Stomach (tissue), 9 donors: ENCODE measurements around the gene GNA14. TPM values are rescaled to one million over a fixed set of nuclear protein-coding genes. Genes with fewer than 3 reads are reported as not detected.

Experiments used
- DNase-seq, 2 donors: peaks; one replicate each; pipeline versions ENCODE4 v3.0.0 to v3.0.0-alpha.2; 2013 to 2019
- H3K27ac ChIP-seq, 5 donors: fragments of 200-600 bp in 4 of 5; sonication (generic) in 4 of 5; one replicate each; pipeline ENCODE4 v1.5.1; 2013 to 2019; ENCODE audit warnings: mild to moderate bottlenecking in 1 of 5, moderate library complexity in 1 of 5
- H3K27me3 ChIP-seq, 3 donors: fragments of 200-600 bp; sonication (generic); one replicate each; pipeline ENCODE4 v1.5.1; 2017 to 2019; ENCODE audit warnings: mixed run types in 1 of 3
- H3K36me3 ChIP-seq, 4 donors: fragments of 200-600 bp; sonication (generic); 1 replicate in 3 of 4; 2 replicates in 1 of 4; pipeline ENCODE4 v1.5.1; 2016 to 2019
- H3K4me1 ChIP-seq, 4 donors: fragments of 200-600 bp; sonication (generic); one replicate each; pipeline ENCODE4 v1.5.1; 2016 to 2019
- H3K4me3 ChIP-seq, 4 donors: fragments of 200-600 bp; sonication (generic) in 3 of 4; one replicate each; pipeline ENCODE4 v1.5.1; 2016 to 2019; ENCODE audit warnings: mild to moderate bottlenecking in 1 of 4
- H3K9me3 ChIP-seq, 4 donors: fragments of 200-600 bp; sonication (generic); one replicate each; pipeline ENCODE4 v1.5.1; 2016 to 2019
- EP300 ChIP-seq: sonication (generic); formaldehyde crosslinking; IDR thresholded peaks from one replicate; pipeline ENCODE4 v1.6.1; 2017; ENCODE audit warnings: antibody characterized with exemption
- POLR2A ChIP-seq, 4 donors: fragments of 450-650 bp; IDR thresholded peaks; one replicate each; pipeline ENCODE4 v1.6.1; 2016; ENCODE audit warnings: antibody characterized with exemption in 4 of 4, control low read depth in 2 of 4, mild to moderate bottlenecking in 1 of 4, moderate library complexity in 1 of 4
- POLR2AphosphoS5 ChIP-seq, 3 donors: sonication (generic); formaldehyde crosslinking; IDR thresholded peaks; one replicate each; pipeline ENCODE4 v1.6.1; 2016; ENCODE audit warnings: antibody characterized with exemption in 3 of 3
- WGBS, 5 donors: extraction: QIAGEN DNeasy Blood & Tissue Kit in 3 of 5; methylation state at CpG; one replicate each; pipeline versions ENCODE4 v1.1.5 to v1.1.7; 2013 to 2018; 5-methylcytosine and 5-hydroxymethylcytosine counted together
- intact Hi-C: fragments of 100-400 bp; cut with DNase I; formaldehyde crosslinking; loops from one replicate; pipeline ENCODE4 v1.15.1; 2023; ENCODE audit warnings: low total_unique reads
- polyA plus RNA-seq, 3 donors: library from polyadenylated mRNA; stranded (reverse); fragments of 200-250 nt; gene quantifications; one replicate each; pipeline ENCODE4 v1.2.3, GENCODE V29; 2013
- total RNA-seq, 5 donors: library from RNA; depleted of rRNA; stranded (reverse); fragments of >200 nt; gene quantifications; one replicate each; pipeline versions ENCODE4 v1.1.0 to v1.2.3, GENCODE V29; 2014 to 2016
- TF ChIP-seq, protein P1 (sequence below), 7 experiments: fragments of 450-650 bp in 4 of 7; fragments of 200-600 bp in 3 of 7; sonication (generic) in 3 of 7; IDR thresholded peaks; one replicate each; pipeline ENCODE4 v1.5.1; 2016 to 2019; ENCODE audit warnings: antibody characterized with exemption in 7 of 7, control low read depth in 2 of 7, mild to moderate bottlenecking in 1 of 7
- donor health status: healthy with polysubstance abuse.
- donor health status: Bipolar disorder and iron deficiency.
- donor health status: healthy.

Gene GNA14
- total and polyA plus RNA-seq, 8 donors = 0.46 to 12.5 (median 1.3) TPM; not detected in 1

DNA sequence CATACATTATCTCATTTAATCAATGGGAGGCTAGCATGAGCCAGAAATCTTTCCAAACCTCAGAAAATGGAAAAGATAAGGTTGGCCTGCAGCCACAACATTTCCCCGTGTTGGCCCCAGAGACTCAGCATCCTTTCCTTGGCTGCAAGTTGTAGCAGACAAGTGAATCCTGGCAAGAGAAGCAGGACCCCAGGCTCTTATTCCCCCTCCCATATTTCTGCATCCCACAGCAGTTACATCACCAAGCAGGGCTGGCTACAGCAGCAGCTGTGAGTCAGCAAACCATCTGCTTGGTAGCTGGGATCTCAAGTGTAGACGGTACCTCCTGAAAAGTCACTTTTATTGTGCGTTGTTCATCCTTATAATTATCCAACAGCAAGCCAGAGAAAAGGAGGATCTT lies 212.4 kb downstream of the GNA14 start:
- WGBS, 5 donors = 60 to 68% (median 67%) methylated on average over 3 of the region's 3 CpGs
- no peak overlapping the region for H3K27ac ChIP-seq
- intact Hi-C loops = loop anchor here (10.0 kb wide), 1 partner anchor 319 kb away; no protein-coding TSS in a partner anchor
- H3K4me1 ChIP-seq = peaks cover 0 to 19% (median 2%) of the 10 kb centered on the region in 4 donors
- TF ChIP-seq POLR2A (IDR thresholded peaks at IDR 0.05) (no peak), EP300 (no peak)
- TF ChIP-seq, protein P1, sequence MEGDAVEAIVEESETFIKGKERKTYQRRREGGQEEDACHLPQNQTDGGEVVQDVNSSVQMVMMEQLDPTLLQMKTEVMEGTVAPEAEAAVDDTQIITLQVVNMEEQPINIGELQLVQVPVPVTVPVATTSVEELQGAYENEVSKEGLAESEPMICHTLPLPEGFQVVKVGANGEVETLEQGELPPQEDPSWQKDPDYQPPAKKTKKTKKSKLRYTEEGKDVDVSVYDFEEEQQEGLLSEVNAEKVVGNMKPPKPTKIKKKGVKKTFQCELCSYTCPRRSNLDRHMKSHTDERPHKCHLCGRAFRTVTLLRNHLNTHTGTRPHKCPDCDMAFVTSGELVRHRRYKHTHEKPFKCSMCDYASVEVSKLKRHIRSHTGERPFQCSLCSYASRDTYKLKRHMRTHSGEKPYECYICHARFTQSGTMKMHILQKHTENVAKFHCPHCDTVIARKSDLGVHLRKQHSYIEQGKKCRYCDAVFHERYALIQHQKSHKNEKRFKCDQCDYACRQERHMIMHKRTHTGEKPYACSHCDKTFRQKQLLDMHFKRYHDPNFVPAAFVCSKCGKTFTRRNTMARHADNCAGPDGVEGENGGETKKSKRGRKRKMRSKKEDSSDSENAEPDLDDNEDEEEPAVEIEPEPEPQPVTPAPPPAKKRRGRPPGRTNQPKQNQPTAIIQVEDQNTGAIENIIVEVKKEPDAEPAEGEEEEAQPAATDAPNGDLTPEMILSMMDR (IDR thresholded peaks at IDR 0.05) = no peak
- H3K36me3 ChIP-seq = no peaks in the 10 kb centered on the region
- H3K27me3 ChIP-seq = no peaks in the 10 kb centered on the region
- H3K9me3 ChIP-seq = no peaks in the 10 kb centered on the region
- H3K4me3 ChIP-seq = no peak overlapping the region
- DNase-seq = peak in 1 of 2 donors; percentile 62

DNA sequence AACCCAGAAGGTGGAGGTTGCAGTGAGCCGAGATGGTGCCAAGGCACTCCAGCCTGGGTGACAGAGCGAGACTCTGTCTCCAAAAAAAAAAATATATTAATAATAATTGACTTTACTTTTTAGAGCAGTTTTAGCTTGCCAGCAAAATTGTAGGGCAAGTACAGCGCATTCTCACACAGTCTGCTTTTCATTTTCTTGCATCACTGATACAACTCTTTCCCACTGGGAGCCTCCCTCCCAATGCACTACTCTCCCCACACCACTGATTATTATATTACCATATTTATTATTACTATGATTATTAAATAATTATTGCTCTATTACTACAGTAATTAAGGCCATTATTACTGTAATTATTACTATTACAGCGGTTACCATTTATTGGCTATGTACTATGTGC lies 212.8 kb downstream of the GNA14 start:
- Histone ChIP-seq H3K27me3 (no peaks in the 10 kb centered on the region), H3K36me3 (no peaks in the 10 kb centered on the region), H3K4me1 (peaks cover 0 to 19% (median 2%) of the 10 kb centered on the region in 4 donors), H3K27ac (no peak overlapping the region), H3K4me3 (no peak overlapping the region), H3K9me3 (no peaks in the 10 kb centered on the region)
- no peak for TF ChIP-seq POLR2A (IDR thresholded peaks at IDR 0.05)
- WGBS, 5 donors = 89 to 97% (median 94%) methylated on average over 4 of the region's 4 CpGs
- intact Hi-C loops = loop anchor here (10.0 kb wide), 1 partner anchor 320 kb away; no protein-coding TSS in a partner anchor
- DNase-seq = no peak

DNA sequence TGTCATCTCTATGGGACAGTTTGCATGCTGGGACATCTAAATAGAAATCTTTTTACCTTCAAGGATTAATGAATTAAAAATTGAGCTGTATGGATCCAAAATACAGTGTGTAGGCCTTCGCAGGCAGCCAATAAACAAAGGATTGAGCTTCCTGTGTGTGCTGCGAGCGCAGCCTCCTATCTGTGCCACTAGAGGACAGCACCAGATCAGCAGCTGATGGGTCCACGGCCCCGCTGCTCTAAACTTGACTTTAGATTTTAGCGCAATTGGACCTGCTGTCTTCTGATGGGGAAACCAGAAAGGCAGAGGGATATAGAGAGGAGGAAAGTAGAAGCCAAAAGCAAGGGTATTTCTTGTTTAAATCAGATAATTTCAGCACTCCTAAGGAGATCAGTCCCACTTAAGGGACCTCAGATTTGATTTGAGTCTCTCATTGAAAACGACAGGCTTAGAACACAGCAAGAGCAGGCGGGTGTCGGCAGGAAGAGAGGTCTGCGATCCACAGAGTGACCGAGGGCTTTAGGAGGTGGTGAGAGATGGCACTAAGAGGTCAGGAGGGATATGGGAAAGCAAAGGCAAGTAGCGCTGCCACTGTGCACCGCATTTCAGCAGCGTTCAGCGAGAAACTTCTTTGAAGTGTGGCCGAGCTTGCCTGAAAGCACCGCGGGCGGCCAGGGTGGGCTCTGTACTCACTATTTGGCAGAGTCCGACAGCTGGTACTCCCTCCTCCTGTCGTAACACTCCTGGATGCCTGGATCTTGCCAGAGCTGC lies 214.3 kb downstream of the GNA14 start:
- Histone ChIP-seq H3K9me3 (no peaks in the 10 kb centered on the region), H3K4me1 (peaks cover 0 to 14% (median 0%) of the 10 kb centered on the region in 4 donors), H3K27ac (no peak overlapping the region), H3K36me3 (no peaks in the 10 kb centered on the region), H3K27me3 (no peaks in the 10 kb centered on the region), H3K4me3 (no peak overlapping the region)
- TF ChIP-seq, protein P1 (IDR thresholded peaks at IDR 0.05) = peak in 5 of 7 experiments; percentile 67 to 89 (median 83)
- no peak for TF ChIP-seq POLR2A (IDR thresholded peaks at IDR 0.05)
- TF ChIP-seq POLR2AphosphoS5 (IDR thresholded peaks at IDR 0.05) = no peak
- TF ChIP-seq EP300 = no peak
- WGBS, 5 donors = 61 to 67% (median 63%) methylated on average over 21 of the region's 21 CpGs
- intact Hi-C loops = loop anchor here (10.0 kb wide), 1 partner anchor 321 kb away; no protein-coding TSS in a partner anchor
- peak; percentile 61 to 90 for DNase-seq

DNA sequence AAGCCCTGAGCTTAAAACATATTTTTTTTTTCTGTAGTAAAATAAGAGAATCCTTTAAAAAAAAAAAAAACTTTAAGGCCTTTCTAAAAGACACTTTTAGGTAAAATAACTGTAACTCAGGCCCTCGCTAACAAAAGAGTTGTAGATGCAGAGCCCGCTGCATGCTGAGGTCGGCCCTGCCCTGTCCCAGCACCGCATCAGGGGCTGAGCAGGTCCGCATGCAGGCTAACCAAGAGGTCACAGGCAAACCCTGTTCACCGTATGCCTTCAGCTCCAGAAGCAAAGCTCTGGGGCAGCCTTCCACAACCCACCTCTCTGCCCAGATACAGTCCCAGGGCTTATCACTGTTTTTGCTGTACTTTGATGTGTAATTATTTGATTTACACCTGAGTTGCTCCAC lies 216.1 kb downstream of the GNA14 start:
- TF ChIP-seq POLR2AphosphoS5 (IDR thresholded peaks at IDR 0.05) (no peak), EP300 (no peak)
- TF ChIP-seq, protein P1 (IDR thresholded peaks at IDR 0.05) = no peak

More for the DNA sequence above, 216.1 kb downstream of the GNA14 start:
- no peak overlapping the region for H3K4me3 ChIP-seq
- H3K4me1 ChIP-seq = peaks cover 0 to 14% (median 0%) of the 10 kb centered on the region in 4 donors
- H3K9me3 ChIP-seq = no peaks in the 10 kb centered on the region
- no peak overlapping the region for H3K27ac ChIP-seq
- intact Hi-C loops = loop anchor here (10.0 kb wide), 1 partner anchor 323 kb away; no protein-coding TSS in a partner anchor
- H3K27me3 ChIP-seq = no peaks in the 10 kb centered on the region
- no peak for DNase-seq
- H3K36me3 ChIP-seq = no peaks in the 10 kb centered on the region
- 66 to 79% (median 72%) methylated on average over 6 of the region's 6 CpGs for WGBS, 5 donors
